SK-N-SH treated with all-trans-retinoic acid at 6 μM for 48 hours (cell line): ENCODE results near the gene IQGAP3.
A peak's percentile ranks its signal among the peaks of the same experiment; 100 is the strongest.

Experiments used
- ATAC-seq: fragments of 200-7000 bp; cut with Tn5 transposase; 3 replicates; pipeline ENCODE4 v1.9.1; 2020; ENCODE audit warnings: mild to moderate bottlenecking, moderate library complexity
- CREB5 ChIP-seq: fragments of 250-450 bp; sonication (Bioruptor Pico); IDR thresholded peaks from 2 replicates; pipeline ENCODE4 v1.5.1; 2020; ENCODE audit warnings: low read depth, mild to moderate bottlenecking, moderate library complexity
- CSRNP3 ChIP-seq: fragments of 250-450 bp; sonication (Bioruptor Pico); IDR thresholded peaks from 2 replicates; pipeline ENCODE4 v1.5.1; 2021; ENCODE audit warnings: mild to moderate bottlenecking, moderate library complexity
- ESRRG ChIP-seq: fragments of 250-450 bp; sonication (Bioruptor Pico); IDR thresholded peaks from 2 replicates; pipeline ENCODE4 v1.6.1; 2021; ENCODE audit warnings: mild to moderate bottlenecking
- GLIS3 ChIP-seq: fragments of 250-450 bp; sonication (Bioruptor Pico); IDR thresholded peaks from 2 replicates; pipeline ENCODE4 v1.5.0; 2020; ENCODE audit warnings: mild to moderate bottlenecking, moderate library complexity
- ISL1 ChIP-seq: fragments of 250-450 bp; sonication (Bioruptor Pico); IDR thresholded peaks from 2 replicates; pipeline ENCODE4 v2.1.2; 2022; ENCODE audit warnings: mild to moderate bottlenecking, moderate library complexity
- OSR1 ChIP-seq: fragments of 250-450 bp; sonication (Bioruptor Pico); IDR thresholded peaks from 2 replicates; pipeline ENCODE4 v1.8.0; 2022; ENCODE audit warnings: moderate library complexity, mild to moderate bottlenecking, inconsistent platforms
- PPARA ChIP-seq: fragments of 250-450 bp; sonication (Bioruptor Pico); IDR thresholded peaks from 2 replicates; pipeline ENCODE4 v1.5.0; 2020; ENCODE audit warnings: mild to moderate bottlenecking, borderline replicate concordance
- RARB ChIP-seq: fragments of 250-450 bp; sonication (Bioruptor Pico); IDR thresholded peaks from 2 replicates; pipeline ENCODE4 v1.8.0; 2021; ENCODE audit warnings: mild to moderate bottlenecking, moderate library complexity
- SNAI2 ChIP-seq: fragments of 250-450 bp; sonication (Bioruptor Pico); IDR thresholded peaks from 2 replicates; pipeline ENCODE4 v1.5.0; 2020; ENCODE audit warnings: mild to moderate bottlenecking, moderate library complexity
- TCF4 ChIP-seq: fragments of 250-450 bp; sonication (Bioruptor Pico); IDR thresholded peaks from 2 replicates; pipeline ENCODE4 v1.8.0; 2021; ENCODE audit warnings: mild to moderate bottlenecking, moderate library complexity, borderline replicate concordance
- TOX ChIP-seq: fragments of 250-450 bp; sonication (Bioruptor Pico); IDR thresholded peaks from 2 replicates; pipeline ENCODE4 v1.8.0; 2021; ENCODE audit warnings: mild to moderate bottlenecking, moderate library complexity, borderline replicate concordance
- ZFP3 ChIP-seq: fragments of 250-450 bp; sonication (Bioruptor Pico); IDR thresholded peaks from 2 replicates; pipeline ENCODE4 v1.5.0; 2020; ENCODE audit warnings: mild to moderate bottlenecking, moderate library complexity
- ZFP30 ChIP-seq: fragments of 450-650 bp; formaldehyde crosslinking; IDR thresholded peaks from 2 replicates; pipeline ENCODE4 v1.5.0; 2022; ENCODE audit warnings: mild to moderate bottlenecking, moderate library complexity
- ZNF565 ChIP-seq: fragments of 450-650 bp; formaldehyde crosslinking; conservative IDR thresholded peaks from 2 replicates; pipeline ENCODE4 v1.5.0; 2020; ENCODE audit warnings: low read depth, mild to moderate bottlenecking, moderate library complexity
- ZNF8 ChIP-seq: fragments of 450-650 bp; formaldehyde crosslinking; IDR thresholded peaks from 2 replicates; pipeline ENCODE4 v1.5.0; 2020; ENCODE audit warnings: mild to moderate bottlenecking, moderate library complexity
- TF ChIP-seq, protein P1 (sequence below): fragments of 250-450 bp; sonication (Bioruptor Pico); IDR thresholded peaks from 2 replicates; pipeline ENCODE4 v1.8.0; 2021; ENCODE audit warnings: low read depth, mild to moderate bottlenecking, moderate library complexity, borderline replicate concordance
- TF ChIP-seq, protein P2 (sequence below): fragments of 250-450 bp; sonication (Bioruptor Pico); IDR thresholded peaks from 2 replicates; pipeline ENCODE4 v1.8.0; 2020; ENCODE audit warnings: mild to moderate bottlenecking, moderate library complexity, borderline replicate concordance
- TF ChIP-seq, protein P3 (sequence below): fragments of 250-450 bp; sonication (Bioruptor Pico); IDR thresholded peaks from 2 replicates; pipeline ENCODE4 v1.5.0; 2020; ENCODE audit warnings: mild to moderate bottlenecking, moderate library complexity

The IQGAP3 gene

DNA sequence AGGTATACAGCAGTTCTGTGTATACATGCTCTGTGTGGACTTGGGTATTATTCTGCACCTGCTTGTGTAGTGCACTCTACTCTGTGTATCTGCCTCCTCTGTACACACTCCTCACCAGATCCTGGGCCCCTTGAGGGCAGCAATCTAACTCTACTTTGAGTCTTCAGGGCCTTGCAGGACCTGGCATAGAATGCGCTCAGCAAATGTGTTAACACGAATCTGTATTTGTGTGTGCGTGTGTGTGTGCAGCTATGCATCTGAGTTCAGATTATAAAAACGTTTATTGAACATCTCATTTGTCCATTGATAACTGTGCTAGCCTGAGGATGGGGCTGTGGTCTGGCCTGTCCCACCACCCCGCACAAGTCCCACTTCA, 67.9 kb downstream of the IQGAP3 start:
- TF ChIP-seq ESRRG (CRISPR knock-in tag) (no peak), CSRNP3 (CRISPR knock-in tag) (no peak), CREB5 (CRISPR knock-in tag) (no peak), ISL1 (CRISPR knock-in tag) (no peak), TCF4 (no peak), PPARA (CRISPR knock-in tag) (no peak), ZFP30 (CRISPR knock-in tag) (no peak), OSR1 (no peak), ZFP3 (no peak), GLIS3 (no peak), RARB (no peak)
- TF ChIP-seq, protein P1, sequence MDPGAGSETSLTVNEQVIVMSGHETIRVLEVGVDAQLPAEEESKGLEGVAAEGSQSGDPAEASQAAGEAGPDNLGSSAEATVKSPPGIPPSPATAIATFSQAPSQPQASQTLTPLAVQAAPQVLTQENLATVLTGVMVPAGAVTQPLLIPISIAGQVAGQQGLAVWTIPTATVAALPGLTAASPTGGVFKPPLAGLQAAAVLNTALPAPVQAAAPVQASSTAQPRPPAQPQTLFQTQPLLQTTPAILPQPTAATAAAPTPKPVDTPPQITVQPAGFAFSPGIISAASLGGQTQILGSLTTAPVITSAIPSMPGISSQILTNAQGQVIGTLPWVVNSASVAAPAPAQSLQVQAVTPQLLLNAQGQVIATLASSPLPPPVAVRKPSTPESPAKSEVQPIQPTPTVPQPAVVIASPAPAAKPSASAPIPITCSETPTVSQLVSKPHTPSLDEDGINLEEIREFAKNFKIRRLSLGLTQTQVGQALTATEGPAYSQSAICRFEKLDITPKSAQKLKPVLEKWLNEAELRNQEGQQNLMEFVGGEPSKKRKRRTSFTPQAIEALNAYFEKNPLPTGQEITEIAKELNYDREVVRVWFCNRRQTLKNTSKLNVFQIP (CRISPR knock-in tag): no peak
- TF ChIP-seq, protein P2, sequence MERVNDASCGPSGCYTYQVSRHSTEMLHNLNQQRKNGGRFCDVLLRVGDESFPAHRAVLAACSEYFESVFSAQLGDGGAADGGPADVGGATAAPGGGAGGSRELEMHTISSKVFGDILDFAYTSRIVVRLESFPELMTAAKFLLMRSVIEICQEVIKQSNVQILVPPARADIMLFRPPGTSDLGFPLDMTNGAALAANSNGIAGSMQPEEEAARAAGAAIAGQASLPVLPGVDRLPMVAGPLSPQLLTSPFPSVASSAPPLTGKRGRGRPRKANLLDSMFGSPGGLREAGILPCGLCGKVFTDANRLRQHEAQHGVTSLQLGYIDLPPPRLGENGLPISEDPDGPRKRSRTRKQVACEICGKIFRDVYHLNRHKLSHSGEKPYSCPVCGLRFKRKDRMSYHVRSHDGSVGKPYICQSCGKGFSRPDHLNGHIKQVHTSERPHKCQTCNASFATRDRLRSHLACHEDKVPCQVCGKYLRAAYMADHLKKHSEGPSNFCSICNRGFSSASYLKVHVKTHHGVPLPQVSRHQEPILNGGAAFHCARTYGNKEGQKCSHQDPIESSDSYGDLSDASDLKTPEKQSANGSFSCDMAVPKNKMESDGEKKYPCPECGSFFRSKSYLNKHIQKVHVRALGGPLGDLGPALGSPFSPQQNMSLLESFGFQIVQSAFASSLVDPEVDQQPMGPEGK (CRISPR knock-in tag): no peak
- ATAC-seq: peak; percentile 0; the same call in 1 of the 3 replicates

- no peak for ATAC-seq
- TF ChIP-seq SNAI2 (CRISPR knock-in tag) (no peak), OSR1 (no peak), ZNF565 (CRISPR knock-in tag) (no peak), TOX (CRISPR knock-in tag) (no peak), ZNF8 (CRISPR knock-in tag) (no peak), ZFP3 (no peak)
- TF ChIP-seq, protein P3, sequence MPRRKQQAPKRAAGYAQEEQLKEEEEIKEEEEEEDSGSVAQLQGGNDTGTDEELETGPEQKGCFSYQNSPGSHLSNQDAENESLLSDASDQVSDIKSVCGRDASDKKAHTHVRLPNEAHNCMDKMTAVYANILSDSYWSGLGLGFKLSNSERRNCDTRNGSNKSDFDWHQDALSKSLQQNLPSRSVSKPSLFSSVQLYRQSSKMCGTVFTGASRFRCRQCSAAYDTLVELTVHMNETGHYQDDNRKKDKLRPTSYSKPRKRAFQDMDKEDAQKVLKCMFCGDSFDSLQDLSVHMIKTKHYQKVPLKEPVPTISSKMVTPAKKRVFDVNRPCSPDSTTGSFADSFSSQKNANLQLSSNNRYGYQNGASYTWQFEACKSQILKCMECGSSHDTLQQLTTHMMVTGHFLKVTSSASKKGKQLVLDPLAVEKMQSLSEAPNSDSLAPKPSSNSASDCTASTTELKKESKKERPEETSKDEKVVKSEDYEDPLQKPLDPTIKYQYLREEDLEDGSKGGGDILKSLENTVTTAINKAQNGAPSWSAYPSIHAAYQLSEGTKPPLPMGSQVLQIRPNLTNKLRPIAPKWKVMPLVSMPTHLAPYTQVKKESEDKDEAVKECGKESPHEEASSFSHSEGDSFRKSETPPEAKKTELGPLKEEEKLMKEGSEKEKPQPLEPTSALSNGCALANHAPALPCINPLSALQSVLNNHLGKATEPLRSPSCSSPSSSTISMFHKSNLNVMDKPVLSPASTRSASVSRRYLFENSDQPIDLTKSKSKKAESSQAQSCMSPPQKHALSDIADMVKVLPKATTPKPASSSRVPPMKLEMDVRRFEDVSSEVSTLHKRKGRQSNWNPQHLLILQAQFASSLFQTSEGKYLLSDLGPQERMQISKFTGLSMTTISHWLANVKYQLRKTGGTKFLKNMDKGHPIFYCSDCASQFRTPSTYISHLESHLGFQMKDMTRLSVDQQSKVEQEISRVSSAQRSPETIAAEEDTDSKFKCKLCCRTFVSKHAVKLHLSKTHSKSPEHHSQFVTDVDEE (CRISPR knock-in tag): no peak
- TF ChIP-seq, protein P2 (CRISPR knock-in tag): no peak
Measured at GRCh38 chr1:156503698-156504437, 68.5 kb downstream of the IQGAP3 start.
